BJ (cell line): ENCODE data around the gene FGFR2. TPM values are rescaled to one million over a fixed set of nuclear protein-coding genes. Genes with fewer than 3 reads are reported as not detected.

Experiments used
- CTCF ChIA-PET: fragments of 350-600 bp; formaldehyde crosslinking; extraction: SDS; loops from one replicate; lab custom pipeline; 2021; ENCODE audit warnings: antibody characterized with exemption, inconsistent platforms; lab: Yijun Ruan, JAX
- POLR2A ChIA-PET: fragments of 300-600 bp; sonication (Branson Sonifier 250); formaldehyde crosslinking; extraction: SDS; loops from one replicate; lab custom pipeline; 2021; ENCODE audit warnings: antibody characterized with exemption; lab: Charles Lee
- DNase-seq: peaks from one replicate; pipeline ENCODE4 v3.0.0-alpha.2; 2011; ENCODE audit warnings: low read depth
- H3K27me3 ChIP-seq: 2 replicates; pipeline ENCODE4 v1.6.0; 2011; ENCODE audit warnings: low read length; ENCODE audit not compliant: control insufficient read depth, insufficient read depth
- H3K36me3 ChIP-seq: 2 replicates; pipeline ENCODE4 v1.5.1; 2011; ENCODE audit warnings: low read length; ENCODE audit not compliant: control insufficient read depth, insufficient read depth
- H3K4me3 ChIP-seq: 2 replicates; pipeline ENCODE4 v1.5.1; 2011; ENCODE audit warnings: low read depth, mild to moderate bottlenecking, control low read depth, low read length
- CTCF ChIP-seq: IDR thresholded peaks from 2 replicates; pipeline ENCODE4 v1.5.1; 2011; ENCODE audit warnings: low read depth, mild to moderate bottlenecking, control low read depth, inconsistent platforms, low read length, moderate library complexity; ENCODE audit not compliant: insufficient read depth
- polyA plus RNA-seq: library from polyadenylated mRNA; depleted of rRNA; stranded (reverse); fragments of >200 nt; gene quantifications from 2 replicates; pipeline ENCODE4 v1.2.3, GENCODE V29; 2011

The FGFR2 gene
- polyA plus RNA-seq, 1 experiment, result 0.26 TPM

- no peak for DNase-seq
- ChIA-PET POLR2A (no interaction called here), CTCF (no interaction called here)
- Histone ChIP-seq H3K4me3 (no peak overlapping the region), H3K27me3 (no peaks in the 10 kb centered on the region), H3K36me3 (no peaks in the 10 kb centered on the region)
- TF ChIP-seq CTCF, result no peak
These were observed 53.9 kb downstream of the FGFR2 start for GRCh38 chr10:121544301-121544869.

- no peak for DNase-seq
- no peak overlapping the region for H3K4me3 ChIP-seq
- TF ChIP-seq CTCF, result no peak
- no peaks in the 10 kb centered on the region for H3K36me3 ChIP-seq
- CTCF ChIA-PET, result no interaction called here
- no peaks in the 10 kb centered on the region for H3K27me3 ChIP-seq
- POLR2A ChIA-PET, result no interaction called here
These were observed 54.7 kb downstream of the FGFR2 start for GRCh38 chr10:121543545-121543944.

GRCh38 chr10:121541450-121542120, 56.7 kb downstream of the FGFR2 start:
- CTCF ChIA-PET, result no interaction called here
- TF ChIP-seq CTCF, result no peak
- H3K36me3 ChIP-seq, result no peaks in the 10 kb centered on the region
- no peak for DNase-seq
- POLR2A ChIA-PET, result no interaction called here
- no peaks in the 10 kb centered on the region for H3K27me3 ChIP-seq
- no peak overlapping the region for H3K4me3 ChIP-seq

- Histone ChIP-seq H3K27me3 (no peaks in the 10 kb centered on the region), H3K4me3 (no peak overlapping the region), H3K36me3 (no peaks in the 10 kb centered on the region)
- ChIA-PET POLR2A (no interaction called here), CTCF (no interaction called here)
- TF ChIP-seq CTCF, result no peak
- no peak for DNase-seq
These were observed 57.4 kb downstream of the FGFR2 start for GRCh38 chr10:121540732-121541395.

GRCh38 chr10:121539786-121540185, 58.5 kb downstream of the FGFR2 start:
- Histone ChIP-seq H3K27me3 (no peaks in the 10 kb centered on the region), H3K4me3 (no peak overlapping the region), H3K36me3 (no peaks in the 10 kb centered on the region)
- CTCF ChIA-PET, result no interaction called here
- no peak for TF ChIP-seq CTCF
- POLR2A ChIA-PET, result no interaction called here
- no peak for DNase-seq
